Esophagus muscularis mucosa (tissue), 3 donors: ENCODE data around the gene PAQR4.

ENCODE experiments used
- CTCF ChIP-seq, 3 experiments: fragments of 200-600 bp in 2 of 3; fragments of 450-650 bp in 1 of 3; sonication (generic) in 2 of 3; IDR thresholded peaks; one replicate each; pipeline ENCODE4 v1.5.1; 2017 to 2019; ENCODE audit warnings: antibody characterized with exemption in 3 of 3, mild to moderate bottlenecking in 2 of 3, moderate library complexity in 1 of 3
- POLR2A ChIP-seq: fragments of 450-650 bp; IDR thresholded peaks from one replicate; pipeline ENCODE4 v1.6.1; 2017; ENCODE audit warnings: antibody characterized with exemption, moderate library complexity, mild to moderate bottlenecking, low read depth

- TF ChIP-seq CTCF (IDR thresholded peaks at IDR 0.05) (no peak), POLR2A (no peak)
These were observed 29.2 kb upstream of the PAQR4 start for GRCh38 chr16:2939968-2940367.
